Neuronal stem cell (in vitro differentiated cells): ENCODE data around the gene ENPEP.

Experiments used
- DNase-seq: peaks from one replicate; pipeline ENCODE4 v3.0.0-alpha.2; 2013; ENCODE audit warnings: low spot score
- H2AFZ ChIP-seq: one replicate; pipeline ENCODE4 v1.6.1; 2013; ENCODE audit warnings: mild to moderate bottlenecking, low read length, inconsistent platforms
- H2AK5ac ChIP-seq: 2 replicates; pipeline ENCODE4 v1.6.1; 2013; ENCODE audit warnings: low read depth, mild to moderate bottlenecking, inconsistent platforms, low read length, moderate library complexity, mixed read lengths
- H2BK120ac ChIP-seq: 2 replicates; pipeline ENCODE4 v1.6.1; 2013; ENCODE audit warnings: low read depth, mild to moderate bottlenecking, inconsistent platforms, low read length, moderate library complexity, mixed read lengths
- H2BK12ac ChIP-seq: one replicate; pipeline ENCODE4 v1.6.1; 2013; ENCODE audit warnings: low read length, inconsistent platforms
- H2BK15ac ChIP-seq: 2 replicates; pipeline ENCODE4 v1.6.1; 2013; ENCODE audit warnings: mild to moderate bottlenecking, low read length, inconsistent platforms, mixed read lengths
- H2BK5ac ChIP-seq: one replicate; pipeline ENCODE4 v1.6.1; 2013; ENCODE audit warnings: inconsistent platforms, mild to moderate bottlenecking, low read length, moderate library complexity
- H3K14ac ChIP-seq: one replicate; pipeline ENCODE4 v1.6.1; 2013; ENCODE audit warnings: low read length, inconsistent platforms
- H3K18ac ChIP-seq: 2 replicates; pipeline ENCODE4 v1.6.1; 2013; ENCODE audit warnings: low read length, inconsistent platforms
- H3K23ac ChIP-seq: 2 replicates; pipeline ENCODE4 v1.6.1; 2013; ENCODE audit warnings: low read depth, mild to moderate bottlenecking, mixed read lengths, low read length, inconsistent platforms; ENCODE audit not compliant: poor library complexity
- H3K27ac ChIP-seq: replicated peaks from 3 replicates; pipeline ENCODE4 v1.5.1; 2013; ENCODE audit warnings: low read length, inconsistent platforms
- H3K27me3 ChIP-seq, 3 experiments: 2 replicates each; pipeline ENCODE4 v1.6.1; 2013; ENCODE audit warnings: low read length in 3 of 3, mild to moderate bottlenecking in 2 of 3, inconsistent platforms in 1 of 3, low read depth in 1 of 3, mixed read lengths in 1 of 3, moderate library complexity in 1 of 3; ENCODE audit not compliant: control insufficient read depth in 3 of 3, insufficient read depth in 3 of 3
- H3K36me3 ChIP-seq, 2 donors: replicated peaks in 1 of 2; 2 replicates each; pipeline ENCODE4 v1.6.1; 2013; ENCODE audit warnings: low read length in 2 of 2; ENCODE audit not compliant: control insufficient read depth in 2 of 2, insufficient read depth in 2 of 2
- H3K4ac ChIP-seq: 2 replicates; pipeline ENCODE4 v1.6.1; 2013; ENCODE audit warnings: inconsistent platforms, mild to moderate bottlenecking, low read length, moderate library complexity
- H3K4me1 ChIP-seq, 2 donors: 1 replicate in 1 of 2; 2 replicates in 1 of 2; pipeline ENCODE4 v1.6.1; 2013; ENCODE audit warnings: low read length in 2 of 2, low read depth in 1 of 2; ENCODE audit not compliant: control insufficient read depth in 2 of 2, insufficient read depth in 1 of 2
- H3K4me2 ChIP-seq: one replicate; pipeline ENCODE4 v1.6.1; 2013; ENCODE audit warnings: mild to moderate bottlenecking, low read length, inconsistent platforms; ENCODE audit not compliant: insufficient read depth, poor library complexity, severe bottlenecking
- H3K4me3 ChIP-seq, 2 donors: 2 replicates each; pipeline ENCODE4 v1.5.1; 2013; ENCODE audit warnings: low read length in 2 of 2, mild to moderate bottlenecking in 2 of 2, inconsistent platforms in 1 of 2, moderate library complexity in 1 of 2
- H3K79me1 ChIP-seq: one replicate; pipeline ENCODE4 v1.6.1; 2013; ENCODE audit warnings: low read depth, mild to moderate bottlenecking, inconsistent platforms, low read length, moderate library complexity
- H3K9ac ChIP-seq: one replicate; pipeline ENCODE4 v1.6.1; 2013; ENCODE audit warnings: mild to moderate bottlenecking, low read depth, low read length, inconsistent platforms; ENCODE audit not compliant: poor library complexity
- H3K9me3 ChIP-seq, 2 donors: replicated peaks in 1 of 2; 2 replicates each; pipeline versions ENCODE3 to v1.6.1; 2013; ENCODE audit warnings: low read length in 2 of 2, mild to moderate bottlenecking in 2 of 2, inconsistent platforms in 1 of 2, low read depth in 1 of 2, mixed read lengths in 1 of 2, moderate library complexity in 1 of 2; ENCODE audit not compliant: control insufficient read depth in 2 of 2, insufficient read depth in 1 of 2
- H4K8ac ChIP-seq: one replicate; pipeline ENCODE4 v1.6.1; 2013; ENCODE audit warnings: low read depth, mild to moderate bottlenecking, inconsistent platforms, low read length, moderate library complexity
- H4K91ac ChIP-seq: one replicate; pipeline ENCODE4 v1.6.1; 2013; ENCODE audit warnings: low read length, low read depth, mild to moderate bottlenecking, inconsistent platforms; ENCODE audit not compliant: poor library complexity
- WGBS, 2 donors: extraction: QIAGEN DNeasy Blood & Tissue Kit; methylation state at CpG; one replicate each; pipeline ENCODE4 v1.1.7; 2013; ENCODE audit warnings: missing lambda C conversion rate in 2 of 2, mixed read lengths in 1 of 2; ENCODE audit not compliant: insufficient read length in 2 of 2, insufficient replicate concordance in 1 of 2; ENCODE audit errors: extremely low coverage in 2 of 2; 5-methylcytosine and 5-hydroxymethylcytosine counted together

Gene ENPEP

GRCh38 chr4:110526589-110526988, 50.6 kb downstream of the ENPEP start:
- Histone ChIP-seq H3K9ac (no peak overlapping the region), H3K79me1 (no peaks in the 10 kb centered on the region), H2BK120ac (no peak overlapping the region), H3K4ac (no peak overlapping the region), H3K27me3 (peaks cover 0 to 5% (median 0%) of the 10 kb centered on the region in 3 experiments), H2BK5ac (no peak overlapping the region), H2AFZ (no peak overlapping the region), H3K4me1 (no peaks in the 10 kb centered on the region), H3K36me3 (no peaks in the 10 kb centered on the region), H3K23ac (no peak overlapping the region), H3K4me3 (no peak overlapping the region), H3K27ac (no peak overlapping the region), H3K9me3 (no peaks in the 10 kb centered on the region), H3K4me2 (no peak overlapping the region), H4K8ac (no peak overlapping the region), H2BK12ac (no peak overlapping the region), H3K18ac (no peak overlapping the region), H4K91ac (no peak overlapping the region), H2BK15ac (no peak overlapping the region), H3K14ac (no peak overlapping the region), H2AK5ac (no peak overlapping the region)
- WGBS, 2 donors, result no CpG with 5 or more reads among the region's 3 CpGs
- DNase-seq, result no peak

GRCh38 chr4:110527156-110527555, 51.2 kb downstream of the ENPEP start:
- H2AK5ac ChIP-seq, result no peak overlapping the region
- no peak overlapping the region for H3K9ac ChIP-seq
- H2BK5ac ChIP-seq, result no peak overlapping the region
- no peak overlapping the region for H3K23ac ChIP-seq
- no peak overlapping the region for H3K4me2 ChIP-seq
- H4K8ac ChIP-seq, result no peak overlapping the region
- no CpG with 5 or more reads among the region's 4 CpGs for WGBS, 2 donors
- H3K27me3 ChIP-seq, result peaks cover 0 to 5% (median 0%) of the 10 kb centered on the region in 3 experiments
- no peak for DNase-seq
- H3K18ac ChIP-seq, result no peak overlapping the region
- H3K9me3 ChIP-seq, result no peaks in the 10 kb centered on the region
- no peak overlapping the region for H4K91ac ChIP-seq
- no peak overlapping the region for H2BK120ac ChIP-seq
- H2BK15ac ChIP-seq, result no peak overlapping the region
- H3K4me3 ChIP-seq, result no peak overlapping the region
- no peak overlapping the region for H2AFZ ChIP-seq
- H3K4me1 ChIP-seq, result no peaks in the 10 kb centered on the region
- H3K27ac ChIP-seq, result no peak overlapping the region
- H3K14ac ChIP-seq, result no peak overlapping the region
- no peak overlapping the region for H3K4ac ChIP-seq
- H2BK12ac ChIP-seq, result no peak overlapping the region
- no peaks in the 10 kb centered on the region for H3K36me3 ChIP-seq
- no peaks in the 10 kb centered on the region for H3K79me1 ChIP-seq

GRCh38 chr4:110532901-110533589, 57.1 kb downstream of the ENPEP start:
- no peak overlapping the region for H3K14ac ChIP-seq
- H3K4me2 ChIP-seq, result no peak overlapping the region
- no CpG with 5 or more reads among the region's 4 CpGs for WGBS, 2 donors
- no peak for DNase-seq
- H2BK120ac ChIP-seq, result no peak overlapping the region
- no peaks in the 10 kb centered on the region for H3K79me1 ChIP-seq
- H4K91ac ChIP-seq, result no peak overlapping the region
- peaks cover 0 to 5% (median 0%) of the 10 kb centered on the region in 3 experiments for H3K27me3 ChIP-seq
- no peak overlapping the region for H2AFZ ChIP-seq
- H3K18ac ChIP-seq, result no peak overlapping the region
- no peaks in the 10 kb centered on the region for H3K36me3 ChIP-seq
- H3K4me3 ChIP-seq, result no peak overlapping the region
- H3K9ac ChIP-seq, result no peak overlapping the region
- H3K27ac ChIP-seq, result no peak overlapping the region
- H2BK15ac ChIP-seq, result no peak overlapping the region
- H3K4me1 ChIP-seq, result peaks cover 0 to 2% of the 10 kb centered on the region in 2 donors
- H2AK5ac ChIP-seq, result no peak overlapping the region
- H4K8ac ChIP-seq, result no peak overlapping the region
- H2BK5ac ChIP-seq, result no peak overlapping the region
- no peak overlapping the region for H3K23ac ChIP-seq
- peaks cover 0 to 5% of the 10 kb centered on the region in 2 donors for H3K9me3 ChIP-seq
- no peak overlapping the region for H3K4ac ChIP-seq
- H2BK12ac ChIP-seq, result no peak overlapping the region

- no peak overlapping the region for H3K18ac ChIP-seq
- H4K91ac ChIP-seq, result no peak overlapping the region
- H3K36me3 ChIP-seq, result no peaks in the 10 kb centered on the region
- no CpG with 5 or more reads among the region's 2 CpGs for WGBS, 2 donors
- no peak overlapping the region for H3K4me3 ChIP-seq
- H2AFZ ChIP-seq, result no peak overlapping the region
- H3K4ac ChIP-seq, result no peak overlapping the region
- no peaks in the 10 kb centered on the region for H3K79me1 ChIP-seq
- no peak overlapping the region for H2BK5ac ChIP-seq
- no peak overlapping the region for H2AK5ac ChIP-seq
- H3K9ac ChIP-seq, result no peak overlapping the region
- DNase-seq, result no peak
- no peak overlapping the region for H2BK12ac ChIP-seq
- H4K8ac ChIP-seq, result no peak overlapping the region
- peaks cover 0 to 7% of the 10 kb centered on the region in 2 donors for H3K9me3 ChIP-seq
- no peak overlapping the region for H2BK120ac ChIP-seq
- no peak overlapping the region for H3K23ac ChIP-seq
- no peak overlapping the region for H3K4me2 ChIP-seq
- no peak overlapping the region for H3K27ac ChIP-seq
- H3K27me3 ChIP-seq, result peaks cover 0 to 5% (median 0%) of the 10 kb centered on the region in 3 experiments
- no peak overlapping the region for H2BK15ac ChIP-seq
- peaks cover 0 to 2% of the 10 kb centered on the region in 2 donors for H3K4me1 ChIP-seq
- H3K14ac ChIP-seq, result no peak overlapping the region
Measured at GRCh38 chr4:110533590-110533910, 57.6 kb downstream of the ENPEP start.
